Measurements from ENCODE around the gene NUBP2. TPM values are rescaled to one million over a fixed set of nuclear protein-coding genes. Genes with fewer than 3 reads are reported as not detected.

NUBP2 gene
- total RNA-seq, 4 donors from 2014 or later: 64.4 to 92.2 (median 80.6) TPM

DNA sequence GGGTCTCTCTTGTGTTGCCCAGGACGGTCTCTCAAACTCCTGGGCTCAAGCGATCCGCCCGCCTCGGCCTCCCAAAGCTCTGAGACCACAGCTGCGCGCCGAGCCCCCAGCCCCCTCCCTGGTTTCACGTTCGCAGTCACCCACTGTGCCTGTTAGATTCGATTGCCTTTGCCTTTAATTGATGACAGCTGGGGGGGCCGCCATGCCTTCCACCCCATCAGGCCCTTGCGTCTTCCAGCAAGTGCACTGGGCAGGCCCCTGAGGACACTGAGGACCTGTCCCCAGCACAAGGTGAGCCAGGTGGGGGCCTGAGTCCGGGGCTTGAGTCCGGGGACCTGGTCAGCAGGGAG is 7.5 kb downstream of the NUBP2 start:
- Histone ChIP-seq H3K36me3 (peaks cover 0 to 74% of the 10 kb centered on the region in 2 donors), H3K9me3 (no peaks in the 10 kb centered on the region), H3K27me3 (no peaks in the 10 kb centered on the region), H3K27ac (no peak overlapping the region), H3K4me1 (peaks cover 0 to 26% (median 2%) of the 10 kb centered on the region in 3 donors), H3K4me3 (no peak overlapping the region)
- no peak for ATAC-seq
- 100% methylated on average over 5 of the region's 15 CpGs; no CpG with 5 or more reads in 1 of the 2 donors for WGBS, 2 donors (ENCODE audit: low coverage in 1 of 2)
- TF ChIP-seq POLR2A (IDR thresholded peaks at IDR 0.05) (no peak), EP300 (IDR thresholded peaks at IDR 0.05) (no peak), POLR2AphosphoS5 (IDR thresholded peaks at IDR 0.05) (no peak), CTCF (IDR thresholded peaks at IDR 0.05) (no peak)

DNA sequence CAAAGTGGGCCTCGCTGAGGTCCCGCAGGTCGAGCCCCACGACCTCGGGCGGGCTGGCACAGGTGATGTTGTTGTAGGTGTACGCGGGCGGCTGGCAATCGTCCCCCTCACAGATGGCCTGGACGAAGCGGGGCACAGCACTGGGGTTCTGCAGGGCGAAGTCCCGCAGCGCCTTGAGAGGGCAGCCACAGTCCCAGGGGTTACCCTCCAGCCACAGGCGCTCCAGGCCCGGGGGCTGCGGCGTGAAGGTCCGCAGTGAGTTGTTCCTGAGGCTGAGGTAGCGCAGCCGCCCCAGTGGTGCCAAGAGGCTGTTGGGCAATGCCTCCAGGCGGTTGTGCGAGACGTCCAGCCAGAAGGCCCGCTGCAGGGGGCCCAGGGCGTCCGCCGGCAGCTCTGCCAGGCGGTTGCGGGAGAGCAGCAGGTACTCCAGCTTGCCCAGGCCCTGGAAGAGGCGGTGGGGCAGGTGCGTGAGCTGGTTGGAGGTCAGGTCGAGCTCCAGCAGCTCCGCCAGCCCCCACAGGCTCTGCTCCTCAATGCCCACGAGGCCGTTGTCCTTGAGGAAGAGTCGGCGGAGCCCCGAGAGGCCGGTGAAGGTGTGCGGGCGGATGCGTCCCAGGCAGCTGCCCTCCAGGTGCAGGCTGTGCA is 8.0 kb downstream of the NUBP2 start:
- no peaks in the 10 kb centered on the region for H3K9me3 ChIP-seq
- peaks cover 0 to 21% (median 0%) of the 10 kb centered on the region in 3 donors for H3K4me1 ChIP-seq
- TF ChIP-seq POLR2A (IDR thresholded peaks at IDR 0.05) (no peak), EP300 (IDR thresholded peaks at IDR 0.05) (no peak), CTCF (IDR thresholded peaks at IDR 0.05) (no peak), POLR2AphosphoS5 (IDR thresholded peaks at IDR 0.05) (no peak)
- 84% methylated on average over 12 of the region's 44 CpGs; no CpG with 5 or more reads in 1 of the 2 donors for WGBS, 2 donors (ENCODE audit: low coverage in 1 of 2)
- H3K36me3 ChIP-seq: peaks cover 0 to 69% of the 10 kb centered on the region in 2 donors
- H3K27ac ChIP-seq: no peak overlapping the region
- no peak for ATAC-seq
- no peaks in the 10 kb centered on the region for H3K27me3 ChIP-seq
- no peak overlapping the region for H3K4me3 ChIP-seq

DNA sequence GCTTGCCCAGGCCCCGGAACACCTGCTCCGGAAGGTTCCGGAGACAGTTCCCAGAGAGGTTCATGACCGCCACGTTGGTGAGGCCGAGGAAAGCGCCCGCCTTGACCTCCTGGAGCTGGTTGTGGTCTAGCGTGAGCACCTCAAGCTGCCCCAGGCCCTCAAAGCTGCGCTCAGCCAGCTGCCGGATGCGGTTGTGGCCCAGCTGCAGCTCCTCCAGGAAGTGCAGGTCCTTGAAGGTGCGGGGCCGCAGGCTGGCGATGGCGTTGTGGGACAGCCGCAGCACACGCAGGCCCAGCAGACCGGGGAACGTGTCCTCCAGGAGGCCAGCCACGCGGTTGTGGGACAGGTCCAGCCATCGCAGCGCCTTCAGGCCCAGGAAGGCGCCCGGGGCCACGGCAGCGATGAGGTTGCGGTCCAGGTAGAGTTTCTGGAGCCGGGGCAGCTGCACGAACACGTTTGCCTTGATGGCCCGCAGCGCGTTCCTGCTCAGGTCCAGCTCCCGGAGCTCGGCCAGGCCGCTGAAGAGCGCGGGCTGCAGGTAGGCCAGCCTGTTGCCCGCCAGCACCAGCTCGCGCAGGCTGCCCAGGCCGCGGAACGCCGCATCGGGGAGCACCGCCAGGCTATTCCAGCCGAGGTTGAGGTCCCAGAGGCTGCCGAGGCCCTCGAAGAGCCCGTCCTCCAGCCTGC is 8.6 kb downstream of the NUBP2 start:
- TF ChIP-seq EP300 (IDR thresholded peaks at IDR 0.05) (no peak), POLR2AphosphoS5 (IDR thresholded peaks at IDR 0.05) (no peak), POLR2A (IDR thresholded peaks at IDR 0.05) (no peak), CTCF (IDR thresholded peaks at IDR 0.05) (no peak)
- ATAC-seq: no peak
- WGBS, 2 donors (ENCODE audit: low coverage in 1 of 2): 100% methylated on average over 2 of the region's 53 CpGs; no CpG with 5 or more reads in 1 of the 2 donors
- H3K36me3 ChIP-seq: peaks cover 0 to 63% of the 10 kb centered on the region in 2 donors
- no peak overlapping the region for H3K4me3 ChIP-seq
- H3K9me3 ChIP-seq: no peaks in the 10 kb centered on the region
- H3K27me3 ChIP-seq: no peaks in the 10 kb centered on the region
- H3K4me1 ChIP-seq: peaks cover 0 to 15% (median 0%) of the 10 kb centered on the region in 3 donors
- no peak overlapping the region for H3K27ac ChIP-seq

GRCh38 chr16:1791943-1792812 is 9.4 kb downstream of the NUBP2 start:
- no peaks in the 10 kb centered on the region for H3K27me3 ChIP-seq
- H3K27ac ChIP-seq: no peak overlapping the region
- H3K4me3 ChIP-seq: no peak overlapping the region
- WGBS, 2 donors (ENCODE audit: low coverage in 1 of 2): no CpG with 5 or more reads among the region's 59 CpGs
- H3K4me1 ChIP-seq: peaks cover 0 to 7% (median 0%) of the 10 kb centered on the region in 3 donors
- TF ChIP-seq CTCF (IDR thresholded peaks at IDR 0.05): no peak
- no peak for TF ChIP-seq EP300 (IDR thresholded peaks at IDR 0.05)
- TF ChIP-seq POLR2AphosphoS5 (IDR thresholded peaks at IDR 0.05): no peak
- TF ChIP-seq POLR2A (IDR thresholded peaks at IDR 0.05): no peak
- H3K36me3 ChIP-seq: peaks cover 0 to 55% of the 10 kb centered on the region in 2 donors
- no peak for ATAC-seq
- H3K9me3 ChIP-seq: no peaks in the 10 kb centered on the region

All from gastroesophageal sphincter (tissue), 4 donors.